SK-N-SH (cell line): ENCODE results near the gene LRTM2.

Experiments used
- CHD2 ChIP-seq: fragments of 150-350 bp; IDR thresholded peaks from 2 replicates; pipeline ENCODE4 v1.6.1; 2018; ENCODE audit warnings: low read length; ENCODE audit not compliant: partially characterized antibody
- CTCF ChIP-seq: fragments of 200-600 bp; sonication (generic); IDR thresholded peaks from 2 replicates; pipeline ENCODE4 v1.6.1; 2017; ENCODE audit warnings: antibody characterized with exemption, mild to moderate bottlenecking, moderate library complexity
- ELF1 ChIP-seq: IDR thresholded peaks from 2 replicates; pipeline ENCODE4 v1.4.0; 2012
- GABPA ChIP-seq: IDR thresholded peaks from 2 replicates; pipeline ENCODE4 v1.4.0; 2012; ENCODE audit warnings: low read depth, mild to moderate bottlenecking
- IRF3 ChIP-seq: fragments of 150-350 bp; IDR thresholded peaks from 2 replicates; pipeline ENCODE4 v1.6.1; 2016; ENCODE audit warnings: mild to moderate bottlenecking, low read depth, low read length
- MXI1 ChIP-seq: IDR thresholded peaks from 2 replicates; pipeline ENCODE4 v1.6.1; 2012; ENCODE audit warnings: mild to moderate bottlenecking, low read depth, low read length, improper control_type of control experiment
- REST ChIP-seq: IDR thresholded peaks from 2 replicates; pipeline ENCODE4 v1.6.1; 2012; ENCODE audit warnings: mild to moderate bottlenecking, low read depth, low read length, moderate library complexity
- RFX5 ChIP-seq: IDR thresholded peaks from 2 replicates; pipeline ENCODE4 v1.6.1; 2012; ENCODE audit warnings: mild to moderate bottlenecking, improper control_type of control experiment, low read length
- TAF1 ChIP-seq: IDR thresholded peaks from 2 replicates; pipeline ENCODE4 v1.6.1; 2012; ENCODE audit warnings: low read depth, mild to moderate bottlenecking, low read length, moderate library complexity, borderline replicate concordance
- TCF12 ChIP-seq: IDR thresholded peaks from 2 replicates; pipeline ENCODE4 v1.4.0; 2012
- TEAD4 ChIP-seq: IDR thresholded peaks from 2 replicates; pipeline ENCODE4 v1.4.0; 2012; ENCODE audit warnings: mild to moderate bottlenecking, borderline replicate concordance; ENCODE audit not compliant: insufficient read depth
- YY1 ChIP-seq: IDR thresholded peaks from 2 replicates; pipeline ENCODE4 v1.4.0; 2012; ENCODE audit warnings: low read depth, mild to moderate bottlenecking

- TF ChIP-seq CTCF (no peak), RFX5 (no peak), IRF3 (no peak), GABPA (no peak), ELF1 (no peak), YY1 (no peak), TCF12 (no peak), CHD2 (no peak), REST (no peak), TEAD4 (no peak), TAF1 (no peak), MXI1 (no peak)
Observed at GRCh38 chr12:1839464-1839863, 19.1 kb downstream of the LRTM2 start.
